HL-60 (cell line): Measurements from ENCODE around the gene RIN3.

Source experiments
- DNase-seq, 2 experiments: peaks; one replicate each; pipeline ENCODE4 v3.0.0-alpha.2; 2010 to 2020; ENCODE audit warnings: low read depth in 1 of 2, low spot score in 1 of 2
- H3K27ac ChIP-seq: fragments of 250-450 bp; sonication (Bioruptor Pico); replicated peaks from 2 replicates; pipeline ENCODE4 v1.5.1; 2020; ENCODE audit warnings: mild to moderate bottlenecking, moderate library complexity
- H3K27me3 ChIP-seq: fragments of 250-450 bp; sonication (Bioruptor Pico); 2 replicates; pipeline ENCODE4 v1.5.1; 2021; ENCODE audit warnings: mild to moderate bottlenecking, moderate library complexity; ENCODE audit not compliant: insufficient read depth, poor library complexity, severe bottlenecking
- H3K4me3 ChIP-seq: replicated peaks from 2 replicates; pipeline ENCODE4 v1.5.1; 2011; ENCODE audit warnings: mild to moderate bottlenecking, control low read depth, low read length; ENCODE audit not compliant: insufficient read depth
- GABPA ChIP-seq: IDR thresholded peaks from 2 replicates; pipeline ENCODE4 v1.6.1; 2012; ENCODE audit warnings: low read depth
- POLR2AphosphoS5 ChIP-seq: IDR thresholded peaks from 2 replicates; pipeline ENCODE4 v1.6.1; 2012; ENCODE audit warnings: low read depth
- SPI1 ChIP-seq: IDR thresholded peaks from 2 replicates; pipeline ENCODE4 v1.6.1; 2012; ENCODE audit warnings: low read depth, mild to moderate bottlenecking, borderline replicate concordance
- TF ChIP-seq, protein P1 (sequence below): IDR thresholded peaks from one replicate; pipeline ENCODE4 v1.5.1; 2011; ENCODE audit warnings: low read length, control low read depth, inconsistent platforms; ENCODE audit not compliant: insufficient read depth
- TF ChIP-seq, protein P2 (sequence below): IDR thresholded peaks from 2 replicates; pipeline ENCODE4 v1.6.1; 2012; ENCODE audit warnings: low read depth; ENCODE audit not compliant: insufficient replicate concordance

Gene RIN3

GRCh38 chr14:92595267-92595666, 81.7 kb downstream of the RIN3 start:
- no peak for DNase-seq
- no peak overlapping the region for H3K27ac ChIP-seq
- no peak overlapping the region for H3K4me3 ChIP-seq
- TF ChIP-seq, protein P1, sequence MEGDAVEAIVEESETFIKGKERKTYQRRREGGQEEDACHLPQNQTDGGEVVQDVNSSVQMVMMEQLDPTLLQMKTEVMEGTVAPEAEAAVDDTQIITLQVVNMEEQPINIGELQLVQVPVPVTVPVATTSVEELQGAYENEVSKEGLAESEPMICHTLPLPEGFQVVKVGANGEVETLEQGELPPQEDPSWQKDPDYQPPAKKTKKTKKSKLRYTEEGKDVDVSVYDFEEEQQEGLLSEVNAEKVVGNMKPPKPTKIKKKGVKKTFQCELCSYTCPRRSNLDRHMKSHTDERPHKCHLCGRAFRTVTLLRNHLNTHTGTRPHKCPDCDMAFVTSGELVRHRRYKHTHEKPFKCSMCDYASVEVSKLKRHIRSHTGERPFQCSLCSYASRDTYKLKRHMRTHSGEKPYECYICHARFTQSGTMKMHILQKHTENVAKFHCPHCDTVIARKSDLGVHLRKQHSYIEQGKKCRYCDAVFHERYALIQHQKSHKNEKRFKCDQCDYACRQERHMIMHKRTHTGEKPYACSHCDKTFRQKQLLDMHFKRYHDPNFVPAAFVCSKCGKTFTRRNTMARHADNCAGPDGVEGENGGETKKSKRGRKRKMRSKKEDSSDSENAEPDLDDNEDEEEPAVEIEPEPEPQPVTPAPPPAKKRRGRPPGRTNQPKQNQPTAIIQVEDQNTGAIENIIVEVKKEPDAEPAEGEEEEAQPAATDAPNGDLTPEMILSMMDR = no peak
- TF ChIP-seq POLR2AphosphoS5 (no peak), SPI1 (no peak), GABPA (no peak)
- TF ChIP-seq, protein P2, sequence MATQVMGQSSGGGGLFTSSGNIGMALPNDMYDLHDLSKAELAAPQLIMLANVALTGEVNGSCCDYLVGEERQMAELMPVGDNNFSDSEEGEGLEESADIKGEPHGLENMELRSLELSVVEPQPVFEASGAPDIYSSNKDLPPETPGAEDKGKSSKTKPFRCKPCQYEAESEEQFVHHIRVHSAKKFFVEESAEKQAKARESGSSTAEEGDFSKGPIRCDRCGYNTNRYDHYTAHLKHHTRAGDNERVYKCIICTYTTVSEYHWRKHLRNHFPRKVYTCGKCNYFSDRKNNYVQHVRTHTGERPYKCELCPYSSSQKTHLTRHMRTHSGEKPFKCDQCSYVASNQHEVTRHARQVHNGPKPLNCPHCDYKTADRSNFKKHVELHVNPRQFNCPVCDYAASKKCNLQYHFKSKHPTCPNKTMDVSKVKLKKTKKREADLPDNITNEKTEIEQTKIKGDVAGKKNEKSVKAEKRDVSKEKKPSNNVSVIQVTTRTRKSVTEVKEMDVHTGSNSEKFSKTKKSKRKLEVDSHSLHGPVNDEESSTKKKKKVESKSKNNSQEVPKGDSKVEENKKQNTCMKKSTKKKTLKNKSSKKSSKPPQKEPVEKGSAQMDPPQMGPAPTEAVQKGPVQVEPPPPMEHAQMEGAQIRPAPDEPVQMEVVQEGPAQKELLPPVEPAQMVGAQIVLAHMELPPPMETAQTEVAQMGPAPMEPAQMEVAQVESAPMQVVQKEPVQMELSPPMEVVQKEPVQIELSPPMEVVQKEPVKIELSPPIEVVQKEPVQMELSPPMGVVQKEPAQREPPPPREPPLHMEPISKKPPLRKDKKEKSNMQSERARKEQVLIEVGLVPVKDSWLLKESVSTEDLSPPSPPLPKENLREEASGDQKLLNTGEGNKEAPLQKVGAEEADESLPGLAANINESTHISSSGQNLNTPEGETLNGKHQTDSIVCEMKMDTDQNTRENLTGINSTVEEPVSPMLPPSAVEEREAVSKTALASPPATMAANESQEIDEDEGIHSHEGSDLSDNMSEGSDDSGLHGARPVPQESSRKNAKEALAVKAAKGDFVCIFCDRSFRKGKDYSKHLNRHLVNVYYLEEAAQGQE = no peak
- no peaks in the 10 kb centered on the region for H3K27me3 ChIP-seq

- H3K4me3 ChIP-seq = no peak overlapping the region
- TF ChIP-seq, protein P2 = no peak
- TF ChIP-seq, protein P1 = no peak
- TF ChIP-seq POLR2AphosphoS5 (no peak), GABPA (no peak), SPI1 (peak; percentile 8; the same call in 1 of the 2 replicates)
Measured at GRCh38 chr14:92596331-92596907, 82.8 kb downstream of the RIN3 start.

DNA sequence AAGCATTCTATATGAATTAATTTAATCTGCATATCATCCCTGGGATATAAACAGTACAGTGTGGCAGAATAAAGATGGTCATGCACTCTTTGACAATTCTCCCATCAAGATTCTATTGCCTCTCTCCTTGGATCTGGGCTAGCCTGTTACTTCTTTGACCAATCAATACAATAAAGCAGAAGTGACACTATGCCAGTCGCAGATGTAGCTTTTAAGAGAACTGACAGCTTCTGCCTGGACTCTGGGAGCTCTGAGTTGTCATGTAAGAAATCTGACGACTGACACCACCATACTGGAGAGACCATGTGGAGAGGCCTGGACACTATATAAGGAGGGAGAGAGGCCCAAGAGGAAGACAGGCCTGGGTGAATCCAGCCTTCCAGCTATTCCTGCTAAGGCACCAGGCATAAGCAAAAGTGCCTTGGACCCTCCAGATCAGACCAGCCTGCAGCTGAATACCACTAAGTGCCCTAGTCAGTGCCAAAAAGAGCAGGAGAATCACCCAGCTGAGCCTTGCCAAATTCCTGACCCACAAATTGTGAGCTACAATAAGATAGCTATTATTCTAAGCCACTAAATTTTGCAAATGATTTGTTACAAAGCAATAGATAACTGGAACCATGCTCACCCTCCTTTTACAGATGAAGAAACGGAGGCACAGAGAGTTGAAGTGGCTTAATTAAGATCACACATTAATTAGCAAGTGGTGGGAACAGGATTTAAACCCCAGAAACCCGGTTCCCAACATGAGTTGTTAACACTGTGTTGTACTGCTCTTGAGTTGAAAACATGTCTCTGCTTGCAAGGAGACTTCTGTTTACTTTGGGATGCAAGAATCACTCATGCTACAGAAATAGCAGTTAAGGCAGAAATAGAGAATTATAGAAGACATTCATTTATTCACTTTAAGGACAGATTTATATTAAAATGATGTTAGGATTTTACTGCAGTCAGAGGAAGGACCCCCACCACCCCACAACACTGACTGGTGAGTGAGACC, 84.6 kb downstream of the RIN3 start:
- H3K27me3 ChIP-seq = no peaks in the 10 kb centered on the region
- DNase-seq = no peak
- H3K4me3 ChIP-seq = no peak overlapping the region
- TF ChIP-seq, protein P2 = no peak
- no peak for TF ChIP-seq GABPA
- peak; percentile 24; the same call in 1 of the 2 replicates for TF ChIP-seq SPI1
- no peak overlapping the region for H3K27ac ChIP-seq

More at GRCh38 chr14:92596331-92596907, 82.8 kb downstream of the RIN3 start:
- no peak for DNase-seq
- Histone ChIP-seq H3K27ac (no peak overlapping the region), H3K27me3 (no peaks in the 10 kb centered on the region)
